Measurements from ENCODE around the gene PEAK1. TPM values are rescaled to one million over a fixed set of nuclear protein-coding genes. Genes with fewer than 3 reads are reported as not detected.
"Not testable (repeated sequence)": the region's sequence is repeated elsewhere in the genome, so short reads cannot be mapped to it uniquely, and the experiment has no call there.

Gene PEAK1
- total and polyA plus RNA-seq, 2 donors (not counting 1 experiment from before 2014, with no cell fraction given): 61.0 to 91.8 TPM

DNA sequence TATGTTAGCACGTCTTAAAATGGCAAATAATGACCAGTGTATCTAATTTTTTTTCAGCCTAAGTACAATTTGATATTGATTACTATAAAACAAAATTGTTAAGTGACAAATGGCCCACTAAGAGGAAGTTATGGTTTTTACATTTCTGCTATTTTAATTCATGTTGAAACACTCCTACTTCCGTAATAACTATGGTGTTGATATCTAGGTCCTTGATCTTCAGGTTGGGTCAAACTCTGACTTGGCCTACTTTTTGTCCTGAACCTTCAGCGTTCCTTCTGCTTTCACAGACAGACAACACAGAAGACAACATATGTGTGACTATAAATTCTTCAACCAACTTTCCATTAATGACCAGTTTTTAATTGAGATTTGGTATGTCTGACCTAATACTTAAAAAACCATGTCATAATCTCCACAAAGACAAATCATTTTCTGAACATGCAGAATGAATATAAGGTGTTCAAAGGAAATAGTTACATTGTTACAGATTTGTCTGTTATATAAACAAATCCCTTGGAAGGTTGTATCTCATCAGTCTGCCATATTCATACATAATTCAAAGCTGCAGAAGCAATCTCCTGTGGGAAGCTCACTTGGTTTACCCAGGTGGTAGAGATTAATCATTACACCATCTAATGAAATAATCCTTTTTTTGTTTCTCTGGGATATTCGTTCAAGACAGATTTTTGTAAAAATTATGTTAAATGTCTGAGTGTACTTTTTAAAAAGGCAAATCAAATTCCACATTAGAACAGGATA lies 256.9 kb downstream of the PEAK1 start:
- H3K4me1 ChIP-seq (ENCODE audit: control insufficient read depth, extremely low read depth, insufficient read depth, low read length): no peaks in the 10 kb centered on the region
- H3K79me2 ChIP-seq (ENCODE audit: control insufficient read depth, insufficient read depth, low read length): no peaks in the 10 kb centered on the region
- H3K4me2 ChIP-seq (ENCODE audit: extremely low read depth, insufficient read depth, low read length): no peak overlapping the region
- no peaks in the 10 kb centered on the region for H3K9me3 ChIP-seq (ENCODE audit: control insufficient read depth, insufficient read depth, low read depth, low read length)
- no peak overlapping the region for H3K9ac ChIP-seq (ENCODE audit: insufficient read depth, low read length)
- H3K4me3 ChIP-seq (replicated peaks in 1 of 4; ENCODE audit: control extremely low read depth in 1 of 4, insufficient read depth in 1 of 4, low read depth in 3 of 4, low read length in 4 of 4): no peak overlapping the region
- peaks cover 2% of the 10 kb centered on the region for H3K36me3 ChIP-seq (ENCODE audit: control insufficient read depth, insufficient read depth, low read length)
- H4K20me1 ChIP-seq (ENCODE audit: control insufficient read depth, extremely low read depth, insufficient read depth, low read length): no peaks in the 10 kb centered on the region
- H3K27ac ChIP-seq (ENCODE audit: insufficient read depth, low read length): no peak overlapping the region
- no peaks in the 10 kb centered on the region for H3K27me3 ChIP-seq (ENCODE audit: control insufficient read depth, insufficient read depth, low read length)
- no peak for DNase-seq (ENCODE audit: low read depth in 2 of 2)
- no peak overlapping the region for H2AFZ ChIP-seq (ENCODE audit: low read length)
- no peak for TF ChIP-seq EZH2 (IDR thresholded peaks at IDR 0.05; ENCODE audit: low read length, missing control alignments)
- TF ChIP-seq, protein P1, sequence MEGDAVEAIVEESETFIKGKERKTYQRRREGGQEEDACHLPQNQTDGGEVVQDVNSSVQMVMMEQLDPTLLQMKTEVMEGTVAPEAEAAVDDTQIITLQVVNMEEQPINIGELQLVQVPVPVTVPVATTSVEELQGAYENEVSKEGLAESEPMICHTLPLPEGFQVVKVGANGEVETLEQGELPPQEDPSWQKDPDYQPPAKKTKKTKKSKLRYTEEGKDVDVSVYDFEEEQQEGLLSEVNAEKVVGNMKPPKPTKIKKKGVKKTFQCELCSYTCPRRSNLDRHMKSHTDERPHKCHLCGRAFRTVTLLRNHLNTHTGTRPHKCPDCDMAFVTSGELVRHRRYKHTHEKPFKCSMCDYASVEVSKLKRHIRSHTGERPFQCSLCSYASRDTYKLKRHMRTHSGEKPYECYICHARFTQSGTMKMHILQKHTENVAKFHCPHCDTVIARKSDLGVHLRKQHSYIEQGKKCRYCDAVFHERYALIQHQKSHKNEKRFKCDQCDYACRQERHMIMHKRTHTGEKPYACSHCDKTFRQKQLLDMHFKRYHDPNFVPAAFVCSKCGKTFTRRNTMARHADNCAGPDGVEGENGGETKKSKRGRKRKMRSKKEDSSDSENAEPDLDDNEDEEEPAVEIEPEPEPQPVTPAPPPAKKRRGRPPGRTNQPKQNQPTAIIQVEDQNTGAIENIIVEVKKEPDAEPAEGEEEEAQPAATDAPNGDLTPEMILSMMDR (conservative IDR thresholded peaks at IDR 0.05 in 1 of 2, IDR thresholded peaks at IDR 0.05 in 1 of 2; ENCODE audit: low read depth in 1 of 2, low read length in 2 of 2): no peak

- H3K4me2 ChIP-seq (ENCODE audit: extremely low read depth, insufficient read depth, low read length): no peak overlapping the region
- TF ChIP-seq, protein P1 (conservative IDR thresholded peaks at IDR 0.05 in 1 of 2, IDR thresholded peaks at IDR 0.05 in 1 of 2; ENCODE audit: low read depth in 1 of 2, low read length in 2 of 2): no peak
- TF ChIP-seq EZH2 (IDR thresholded peaks at IDR 0.05; ENCODE audit: low read length, missing control alignments): no peak
Observed at GRCh38 chr15:77160562-77161478, 259.1 kb downstream of the PEAK1 start.

DNA sequence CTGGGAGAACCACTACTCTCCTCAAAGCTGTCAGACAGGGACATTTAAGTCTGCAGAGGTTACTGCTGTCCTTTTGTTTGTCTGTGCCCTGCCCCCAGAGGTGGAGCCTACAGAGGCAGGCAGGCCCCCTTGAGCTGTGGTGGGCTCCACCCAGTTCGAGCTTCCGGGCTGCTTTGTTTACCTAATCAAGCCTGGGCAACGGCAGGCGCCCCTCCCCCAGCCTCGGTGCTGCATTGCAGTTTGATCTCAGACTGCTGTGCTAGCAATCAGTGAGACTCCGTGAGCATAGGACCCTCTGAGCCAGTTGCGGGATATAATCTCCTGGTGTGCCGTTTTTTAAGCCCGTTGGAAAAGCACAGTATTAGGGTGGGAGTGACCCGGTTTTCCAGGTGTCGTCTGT lies 263.9 kb downstream of the PEAK1 start:
- H3K9ac ChIP-seq (ENCODE audit: insufficient read depth, low read length): not testable (repeated sequence)

More at GRCh38 chr15:77160562-77161478, 259.1 kb downstream of the PEAK1 start:
- Histone ChIP-seq H3K79me2 (ENCODE audit: control insufficient read depth, insufficient read depth, low read length) (no peaks in the 10 kb centered on the region), H3K27ac (ENCODE audit: insufficient read depth, low read length) (no peak overlapping the region), H3K36me3 (ENCODE audit: control insufficient read depth, insufficient read depth, low read length) (peaks cover 6% of the 10 kb centered on the region), H3K9me3 (ENCODE audit: control insufficient read depth, insufficient read depth, low read depth, low read length) (no peaks in the 10 kb centered on the region), H3K4me1 (ENCODE audit: control insufficient read depth, extremely low read depth, insufficient read depth, low read length) (no peaks in the 10 kb centered on the region), H4K20me1 (ENCODE audit: control insufficient read depth, extremely low read depth, insufficient read depth, low read length) (no peaks in the 10 kb centered on the region), H3K9ac (ENCODE audit: insufficient read depth, low read length) (no peak overlapping the region), H3K4me3 (replicated peaks in 1 of 4; ENCODE audit: control extremely low read depth in 1 of 4, insufficient read depth in 1 of 4, low read depth in 3 of 4, low read length in 4 of 4) (no peak overlapping the region), H3K27me3 (ENCODE audit: control insufficient read depth, insufficient read depth, low read length) (no peaks in the 10 kb centered on the region), H2AFZ (ENCODE audit: low read length) (no peak overlapping the region)
- DNase-seq (ENCODE audit: low read depth in 2 of 2): peak in 1 of 2 donors; percentile 34

More for the DNA sequence above, 263.9 kb downstream of the PEAK1 start:
- H3K4me1 ChIP-seq (ENCODE audit: control insufficient read depth, extremely low read depth, insufficient read depth, low read length); H3K27me3 ChIP-seq (ENCODE audit: control insufficient read depth, insufficient read depth, low read length); H3K4me2 ChIP-seq (ENCODE audit: extremely low read depth, insufficient read depth, low read length); H3K79me2 ChIP-seq (ENCODE audit: control insufficient read depth, insufficient read depth, low read length); DNase-seq (ENCODE audit: low read depth in 2 of 2); H4K20me1 ChIP-seq (ENCODE audit: control insufficient read depth, extremely low read depth, insufficient read depth, low read length); H3K27ac ChIP-seq (ENCODE audit: insufficient read depth, low read length); H3K9me3 ChIP-seq (ENCODE audit: control insufficient read depth, insufficient read depth, low read depth, low read length); H2AFZ ChIP-seq (ENCODE audit: low read length); H3K36me3 ChIP-seq (ENCODE audit: control insufficient read depth, insufficient read depth, low read length); H3K4me3 ChIP-seq (replicated peaks in 1 of 4; ENCODE audit: control extremely low read depth in 1 of 4, insufficient read depth in 1 of 4, low read depth in 3 of 4, low read length in 4 of 4): not testable (repeated sequence)

Measured in fibroblast of lung (primary cell).